Measurements from ENCODE around the gene ABCD1.

GRCh38 chrX:153689654-153690465, 34.8 kb upstream of the ABCD1 start:
- no peak for TF ChIP-seq POLR2AphosphoS5 (IDR thresholded peaks at IDR 0.05)
- no peak for TF ChIP-seq POLR2A (IDR thresholded peaks at IDR 0.05)
